Right hindlimb (tissue), 1 donor: ENCODE results near the gene HMOX1.
"Not testable (repeated sequence)": the region's sequence is repeated elsewhere in the genome, so short reads cannot be mapped to it uniquely, and the experiment has no call there.

ENCODE experiments used
- DNase-seq: peaks from one replicate; pipeline ENCODE4 v3.0.0-alpha.2; 2018

Gene HMOX1

GRCh38 chr22:35350539-35351503 is 30.1 kb upstream of the HMOX1 start:
- DNase-seq = peak; percentile 96

- DNase-seq = no peak
Measured at GRCh38 chr22:35352214-35353111, 28.4 kb upstream of the HMOX1 start.

- DNase-seq = no peak
Measured at GRCh38 chr22:35353318-35353717, 27.6 kb upstream of the HMOX1 start.

GRCh38 chr22:35354068-35354467 is 26.8 kb upstream of the HMOX1 start:
- DNase-seq = no peak

GRCh38 chr22:35357883-35358621 is 22.8 kb upstream of the HMOX1 start:
- DNase-seq = no peak

GRCh38 chr22:35359380-35360065 is 21.4 kb upstream of the HMOX1 start:
- no peak for DNase-seq

- DNase-seq = no peak
Measured at GRCh38 chr22:35361001-35361558, 19.8 kb upstream of the HMOX1 start.

- no peak for DNase-seq
Measured at GRCh38 chr22:35363566-35364086, 17.3 kb upstream of the HMOX1 start.

GRCh38 chr22:35364230-35364629 is 16.7 kb upstream of the HMOX1 start:
- DNase-seq = not testable (repeated sequence)

- no peak for DNase-seq
Measured at GRCh38 chr22:35367331-35367886, 13.5 kb upstream of the HMOX1 start.

- DNase-seq = no peak
Measured at GRCh38 chr22:35368386-35368785, 12.5 kb upstream of the HMOX1 start.

- no peak for DNase-seq
Measured at GRCh38 chr22:35369996-35370395, 10.9 kb upstream of the HMOX1 start.

- DNase-seq = no peak
Measured at GRCh38 chr22:35373781-35374180, 7.1 kb upstream of the HMOX1 start.

GRCh38 chr22:35375031-35375430 is 5.9 kb upstream of the HMOX1 start:
- DNase-seq = no peak

GRCh38 chr22:35375526-35375925 is 5.4 kb upstream of the HMOX1 start:
- no peak for DNase-seq

- peak; percentile 94 for DNase-seq
Measured at GRCh38 chr22:35376728-35377472, 4.0 kb upstream of the HMOX1 start.

GRCh38 chr22:35377735-35378134 is 3.2 kb upstream of the HMOX1 start:
- no peak for DNase-seq

GRCh38 chr22:35378621-35379020 is 2.3 kb upstream of the HMOX1 start:
- no peak for DNase-seq

- DNase-seq = no peak
Measured at GRCh38 chr22:35379146-35379993, 1.5 kb upstream of the HMOX1 start.

- no peak for DNase-seq
Measured at GRCh38 chr22:35380013-35380412, 883 bp upstream of the HMOX1 start.
